ENCODE data around the gene ZNF385A. TPM values are rescaled to one million over a fixed set of nuclear protein-coding genes. Genes with fewer than 3 reads are reported as not detected.

Gene ZNF385A
- total and polyA plus RNA-seq, 2 experiments from 2014 or later: 10.9 to 21.7 TPM

- TF ChIP-seq ZNF462 (CRISPR knock-in tag; IDR thresholded peaks at IDR 0.05) (no peak), ZNF331 (CRISPR knock-in tag; IDR thresholded peaks at IDR 0.05; ENCODE audit: low read depth) (no peak), EZH2 (IDR thresholded peaks at IDR 0.05; ENCODE audit: low read depth, unreplicated experiment) (no peak), STAT1 (IDR thresholded peaks at IDR 0.05; ENCODE audit: unreplicated experiment) (no peak), REST (IDR thresholded peaks at IDR 0.05; ENCODE audit: unreplicated experiment) (no peak), ETS1 (IDR thresholded peaks at IDR 0.05) (no peak), POLR2AphosphoS5 (IDR thresholded peaks at IDR 0.05; ENCODE audit: low read depth) (no peak), EZH2phosphoT487 (IDR thresholded peaks at IDR 0.05; ENCODE audit: unreplicated experiment) (no peak), ZNF114 (CRISPR knock-in tag; IDR thresholded peaks at IDR 0.05) (no peak)
Measured at GRCh38 chr12:54418441-54419087, 34.0 kb upstream of the ZNF385A start (continued).
